HG03571 (cell line): ENCODE data around the gene DPEP2.
A peak's percentile ranks its signal among the peaks of the same experiment; 100 is the strongest.
"Not testable (repeated sequence)": the region's sequence is repeated elsewhere in the genome, so short reads cannot be mapped to it uniquely, and the experiment has no call there.

ENCODE experiments used
- ATAC-seq: cut with Tn5 transposase; IDR thresholded peaks from one replicate; pipeline ENCODE4 v1.9.1; 2021; ENCODE audit not compliant: unreplicated experiment

Gene DPEP2, protein sequence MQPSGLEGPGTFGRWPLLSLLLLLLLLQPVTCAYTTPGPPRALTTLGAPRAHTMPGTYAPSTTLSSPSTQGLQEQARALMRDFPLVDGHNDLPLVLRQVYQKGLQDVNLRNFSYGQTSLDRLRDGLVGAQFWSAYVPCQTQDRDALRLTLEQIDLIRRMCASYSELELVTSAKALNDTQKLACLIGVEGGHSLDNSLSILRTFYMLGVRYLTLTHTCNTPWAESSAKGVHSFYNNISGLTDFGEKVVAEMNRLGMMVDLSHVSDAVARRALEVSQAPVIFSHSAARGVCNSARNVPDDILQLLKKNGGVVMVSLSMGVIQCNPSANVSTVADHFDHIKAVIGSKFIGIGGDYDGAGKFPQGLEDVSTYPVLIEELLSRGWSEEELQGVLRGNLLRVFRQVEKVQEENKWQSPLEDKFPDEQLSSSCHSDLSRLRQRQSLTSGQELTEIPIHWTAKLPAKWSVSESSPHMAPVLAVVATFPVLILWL

DNA sequence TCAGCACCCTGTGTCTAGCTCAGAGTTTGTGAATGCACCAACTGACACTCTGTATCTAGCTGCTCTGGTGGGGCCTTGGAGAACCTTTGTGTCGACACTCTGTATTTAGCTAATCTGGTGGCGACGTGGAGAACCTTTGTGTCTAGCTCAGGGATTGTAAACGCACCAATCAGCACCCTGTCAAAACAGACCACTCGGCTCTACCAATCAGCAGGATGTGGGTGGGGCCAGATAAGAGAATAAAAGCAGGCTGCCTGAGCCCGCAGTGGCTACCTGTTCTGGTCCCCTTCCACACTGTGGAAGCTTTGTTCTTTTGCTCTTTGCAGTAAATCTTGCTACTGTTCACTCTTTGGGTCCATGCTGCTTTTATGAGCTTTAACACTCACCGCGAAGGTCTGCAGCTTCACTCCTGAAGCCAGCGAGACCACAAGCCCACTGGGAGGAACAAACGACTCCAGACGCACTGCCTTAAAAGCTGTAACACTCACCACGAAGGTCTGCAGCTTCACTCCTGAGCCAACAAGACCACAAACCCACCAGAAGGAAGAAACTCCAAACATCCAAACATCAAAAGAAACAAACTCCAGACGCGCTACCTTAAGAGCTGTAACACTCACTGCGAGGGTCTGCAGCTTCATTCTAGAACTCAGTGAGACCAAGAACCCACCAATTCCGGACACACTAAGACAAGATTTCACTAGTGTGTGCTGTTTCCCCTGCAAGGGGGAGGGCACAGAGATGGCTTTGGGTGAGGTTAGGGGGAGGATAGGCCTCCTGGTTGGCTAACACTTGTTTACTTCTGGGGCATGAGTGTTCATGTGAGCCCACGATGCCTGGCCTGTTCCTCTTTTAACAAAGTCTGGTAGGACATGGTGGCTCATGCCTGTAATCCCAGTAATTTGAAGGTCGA is at the start of gene DPEP2:
DPEP2 (minus strand) TSS at position 706 of the 910 bp plus-strand sequence. CDS start 6,272 bp downstream, outside the sequence.
- not testable (repeated sequence) for ATAC-seq

- ATAC-seq: no peak
These were observed 48.7 kb upstream of the DPEP2 start for GRCh38 chr16:68047987-68048386.

DNA sequence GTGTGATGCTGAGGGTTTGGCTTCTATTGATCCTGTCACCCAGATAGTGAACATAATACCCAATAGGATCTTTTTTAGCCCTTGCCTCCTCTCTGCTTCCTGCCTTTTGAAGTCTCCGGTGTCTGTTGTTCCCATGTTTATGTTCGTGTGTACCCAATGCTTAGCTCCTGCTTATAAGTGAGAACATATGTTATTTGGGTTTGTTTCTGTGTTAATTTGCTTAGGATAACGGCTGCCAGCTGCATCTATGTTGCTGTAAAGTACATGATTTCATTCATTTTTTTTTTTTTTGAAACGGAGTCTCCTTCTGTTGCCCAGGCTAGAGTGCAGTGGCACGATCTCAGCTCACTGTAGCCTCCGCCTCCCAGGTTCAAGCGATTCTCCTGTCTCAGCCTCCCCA is 46.8 kb upstream of the DPEP2 start:
- ATAC-seq: no peak

DNA sequence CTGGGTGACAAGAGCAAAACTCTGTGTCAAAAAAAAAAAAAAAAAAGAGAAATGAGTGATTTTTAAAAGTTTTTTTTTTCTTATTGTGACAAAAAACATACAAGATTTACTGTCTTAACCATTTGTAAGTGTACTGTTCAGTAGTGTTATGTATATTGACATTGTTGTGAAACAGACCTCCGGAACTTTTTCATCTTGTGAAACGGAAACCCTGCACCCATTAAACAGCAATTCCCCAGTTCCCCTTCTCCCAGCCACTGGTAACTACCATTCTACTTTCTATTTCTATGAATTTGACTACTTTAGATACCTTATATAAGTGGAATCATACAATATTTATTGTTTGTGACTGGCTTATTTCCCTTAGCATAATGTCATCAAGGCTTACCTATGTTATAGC is 42.5 kb upstream of the DPEP2 start:
- no peak for ATAC-seq

DNA sequence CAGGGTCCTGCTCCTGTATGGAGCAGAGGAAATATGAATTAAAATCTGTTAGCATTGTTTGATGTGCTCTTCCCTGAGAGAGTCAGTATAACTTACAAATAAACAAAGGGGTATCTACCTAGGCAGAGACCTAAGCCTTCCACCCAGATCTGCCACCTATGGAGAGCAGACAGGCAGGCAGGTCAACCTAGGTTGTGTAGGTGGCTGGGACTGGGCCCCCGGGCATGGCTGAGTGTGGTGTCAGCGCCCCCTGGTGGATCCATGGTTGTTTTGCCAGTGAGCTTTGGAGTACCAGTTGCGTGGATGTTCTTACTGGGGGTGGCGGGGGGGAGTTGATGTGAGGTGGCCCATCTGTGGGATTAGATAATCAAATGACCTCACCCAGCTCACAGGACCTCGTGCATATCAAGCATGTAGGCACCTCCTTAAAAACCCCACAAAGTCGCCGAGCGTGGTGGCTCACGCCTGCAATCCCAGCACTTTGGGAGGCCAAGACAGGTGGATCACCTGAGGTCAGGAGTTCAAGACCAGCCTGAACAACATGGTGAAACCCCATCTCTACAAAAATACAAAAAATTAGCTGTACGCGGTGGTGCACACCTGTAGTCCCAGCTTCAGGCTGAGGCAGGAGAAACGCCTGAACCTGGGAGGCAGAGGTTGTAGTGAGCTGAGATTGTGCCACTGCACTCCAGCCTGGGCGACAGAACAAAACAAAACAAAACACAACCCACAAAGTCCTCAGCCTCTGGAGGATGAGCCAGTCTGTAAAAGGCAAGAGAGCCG is 41.4 kb upstream of the DPEP2 start:
- ATAC-seq: no peak

DNA sequence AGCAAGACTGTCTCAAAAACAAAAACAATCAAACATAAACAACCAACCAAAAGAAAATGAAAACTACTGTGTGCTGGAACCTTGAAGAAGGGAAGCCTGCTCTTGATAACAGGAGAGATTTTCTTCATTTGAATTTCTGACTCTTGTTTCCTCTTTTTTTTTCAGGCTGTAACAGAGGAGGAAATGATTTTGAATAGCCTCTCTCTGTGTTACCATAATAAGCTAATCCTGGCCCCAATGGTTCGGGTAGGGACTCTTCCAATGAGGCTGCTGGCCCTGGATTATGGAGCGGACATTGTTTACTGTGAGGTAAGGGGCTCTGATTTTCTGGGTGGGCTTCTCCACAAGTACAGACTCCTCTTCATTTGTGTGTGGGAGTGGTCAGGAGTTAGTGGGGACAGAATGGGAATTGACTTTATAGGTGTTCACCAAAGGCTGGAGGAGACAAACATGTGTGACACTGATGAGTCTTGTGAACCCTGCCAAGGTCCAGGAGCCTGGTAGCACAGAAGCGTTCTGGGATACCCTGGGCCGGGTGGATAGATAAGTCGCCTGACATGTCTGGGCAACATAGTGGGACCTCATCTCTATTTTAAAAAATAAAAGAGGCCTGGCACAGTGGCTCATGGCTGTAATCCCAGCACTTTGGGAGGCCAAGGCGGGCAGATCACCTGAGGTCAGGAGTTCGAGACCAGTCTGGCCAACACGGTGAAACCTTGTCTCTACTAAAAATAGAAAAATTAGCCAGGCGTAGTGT is 38.7 kb upstream of the DPEP2 start:
- ATAC-seq: no peak

GRCh38 chr16:68035227-68035626 is 35.9 kb upstream of the DPEP2 start:
- no peak for ATAC-seq

- no peak for ATAC-seq
These were observed 33.8 kb upstream of the DPEP2 start for GRCh38 chr16:68033101-68033500.

DNA sequence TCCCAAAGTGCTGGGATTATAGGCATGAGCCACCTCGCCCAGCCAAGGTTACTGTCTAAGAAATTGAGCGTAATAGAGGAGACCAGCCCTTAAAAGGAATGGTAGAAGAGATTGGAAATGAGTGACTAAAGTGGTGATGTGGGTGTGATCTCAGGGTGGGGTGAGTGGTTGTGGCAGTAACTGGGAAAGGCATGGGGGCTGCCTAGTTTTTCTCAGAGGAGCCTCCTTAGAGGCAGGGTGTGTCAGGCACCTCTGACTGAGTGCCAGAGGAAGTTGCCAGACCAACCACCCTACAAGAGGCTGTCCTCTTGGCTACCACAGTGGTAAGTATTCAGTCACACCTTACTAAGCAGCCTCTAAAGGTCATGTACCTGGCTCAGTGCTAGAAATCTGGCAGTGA is 32.7 kb upstream of the DPEP2 start:
- ATAC-seq: no peak

- ATAC-seq: not testable (repeated sequence)
These were observed 30.8 kb upstream of the DPEP2 start for GRCh38 chr16:68030108-68030507.

DNA sequence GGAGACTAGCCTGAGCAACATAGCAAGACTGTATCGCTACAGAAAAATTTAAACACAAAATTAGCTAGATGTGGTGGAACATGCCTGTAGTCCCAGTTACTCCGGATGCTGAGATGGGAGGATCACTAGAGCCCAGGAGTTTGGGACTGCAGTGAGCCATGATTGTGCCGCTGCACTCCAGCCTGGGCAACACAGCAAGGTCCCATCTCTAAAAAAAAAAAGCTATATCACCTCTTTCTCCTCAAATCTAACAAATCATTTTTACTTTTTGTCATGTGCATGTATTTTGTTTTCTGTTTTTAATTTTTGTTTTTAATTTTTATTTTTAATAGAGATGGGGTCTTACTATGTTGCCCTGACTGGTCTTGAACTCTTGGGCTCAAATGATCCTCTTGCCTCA is 29.7 kb upstream of the DPEP2 start:
- ATAC-seq: no peak

DNA sequence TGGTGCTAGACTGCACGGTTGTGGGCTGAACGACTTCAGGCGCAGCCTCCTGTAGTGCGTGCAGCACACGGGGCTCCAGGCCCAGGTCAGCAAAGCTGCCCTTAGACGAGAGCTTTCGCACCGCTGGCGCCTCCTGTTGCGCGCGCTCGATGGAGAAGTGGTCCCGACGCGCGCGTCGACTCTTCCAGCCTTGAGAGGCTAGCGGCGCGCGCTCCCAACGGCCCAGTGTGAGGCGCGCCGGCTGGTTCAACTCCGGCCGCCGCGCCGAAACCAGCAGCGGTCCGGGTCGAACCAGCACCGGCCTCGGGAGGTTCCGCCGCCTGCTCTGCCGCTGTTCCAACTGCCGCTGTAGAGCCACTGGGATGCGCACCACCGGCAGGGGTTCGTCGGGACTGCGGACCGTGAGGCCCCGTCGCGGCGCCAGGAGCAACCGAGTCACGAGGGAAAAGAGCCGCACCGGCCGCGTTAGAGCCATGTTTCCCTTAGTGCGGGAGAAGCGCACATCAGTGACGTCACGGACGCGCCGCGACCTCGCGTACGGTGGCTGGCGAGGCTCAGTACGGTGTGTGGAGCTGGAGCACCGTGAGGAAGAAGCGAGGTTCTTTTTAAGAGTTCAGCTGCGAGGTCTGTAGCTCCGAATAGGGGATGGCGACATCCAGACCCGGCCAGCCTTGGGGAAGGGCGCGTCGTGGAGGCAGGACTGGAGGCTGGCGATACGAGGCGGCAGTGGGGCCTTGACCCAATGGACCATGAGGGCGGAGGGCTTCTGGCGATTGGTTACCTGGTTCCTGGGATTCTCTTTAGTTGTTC is 23.6 kb upstream of the DPEP2 start, which contains the start of the genes DDX28 and DUS2:
DDX28 (minus strand) TSS at position 505 of the 810 bp plus-strand sequence; CDS start at position 475, 30 bp downstream.
DUS2 (plus strand) TSS at position 557 of the 810 bp plus-strand sequence. CDS start 14,740 bp downstream, outside the sequence.
- peak; percentile 75 for ATAC-seq

- ATAC-seq: peak; percentile 11
These were observed 23.0 kb upstream of the DPEP2 start for GRCh38 chr16:68022278-68022727.

DNA sequence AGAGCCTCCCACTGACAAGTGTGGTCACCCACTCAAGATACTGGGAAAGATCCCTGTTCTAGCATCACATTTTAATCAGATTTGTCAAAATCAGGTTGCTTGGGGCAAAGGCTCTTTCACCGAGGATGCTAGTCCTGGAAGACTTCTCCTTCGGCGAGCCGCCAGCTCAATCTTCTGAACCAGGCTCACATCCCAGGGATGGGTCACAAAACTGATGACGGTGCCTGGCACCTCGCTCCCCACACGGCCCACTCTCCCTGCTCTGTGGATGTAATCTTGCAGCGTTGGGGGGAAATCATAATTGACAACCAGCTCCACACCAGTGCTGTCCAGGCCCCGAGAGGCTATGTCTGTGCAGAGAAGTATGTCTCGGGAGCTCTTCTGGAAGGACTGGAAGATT is 22.2 kb upstream of the DPEP2 start:
- no peak for ATAC-seq

- no peak for ATAC-seq
These were observed 19.9 kb upstream of the DPEP2 start for GRCh38 chr16:68019167-68019680.

DNA sequence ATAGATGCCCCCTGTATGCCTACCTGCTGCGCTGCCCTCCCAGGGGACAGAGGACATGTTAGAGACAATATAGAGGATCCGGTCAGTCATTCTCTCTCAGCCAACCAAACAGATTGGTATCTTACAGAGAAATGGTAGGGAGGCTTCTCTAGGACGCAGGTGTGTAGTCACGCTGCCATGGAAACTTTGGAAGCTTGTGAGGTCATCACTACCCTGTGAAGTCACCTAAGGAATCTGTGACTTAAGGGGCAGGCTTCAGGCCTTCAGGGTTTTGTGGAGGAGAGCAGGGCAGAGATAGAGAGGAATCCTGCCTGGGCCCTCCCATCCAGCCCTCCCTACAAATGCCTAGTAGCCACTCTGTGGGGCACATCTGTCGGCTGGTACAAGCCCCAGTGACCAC is 16.4 kb upstream of the DPEP2 start, which contains the start of gene DPEP2NB:
DPEP2NB (minus strand) TSS at position 231 of the 400 bp plus-strand sequence; CDS start at position 90, 141 bp downstream.
- ATAC-seq: no peak

DNA sequence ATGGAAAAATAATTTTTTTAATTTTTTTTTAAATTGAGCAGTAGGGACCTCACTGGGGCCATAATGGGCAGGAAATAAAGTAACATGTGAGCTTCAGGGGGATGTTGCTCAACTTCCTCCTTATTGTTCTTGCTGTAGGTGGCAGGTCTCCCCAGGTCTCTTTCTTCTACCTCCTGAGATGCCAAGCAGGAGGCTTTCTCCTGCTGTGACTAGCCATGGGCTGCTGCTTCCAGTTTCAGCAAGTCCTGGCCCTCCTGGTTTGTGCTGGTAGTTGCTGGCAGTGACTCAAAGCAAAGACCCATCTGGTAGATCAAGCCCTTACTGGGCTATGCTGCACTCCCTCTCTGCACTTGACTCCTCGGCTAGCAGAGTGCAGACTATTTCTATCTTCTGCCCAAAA is 14.2 kb upstream of the DPEP2 start:
- ATAC-seq: no peak

GRCh38 chr16:68009872-68010271 is 10.6 kb upstream of the DPEP2 start:
- not testable (repeated sequence) for ATAC-seq
